ENCODE results near the gene CORIN.

Gene CORIN

GRCh38 chr4:47642985-47643760 is 194.7 kb downstream of the CORIN start:
- no peak for DNase-seq (ENCODE audit: low read depth)

GRCh38 chr4:47642191-47642830 is 195.6 kb downstream of the CORIN start:
- no peak for DNase-seq (ENCODE audit: low read depth)

- DNase-seq (ENCODE audit: low read depth) = no peak
Observed at GRCh38 chr4:47641755-47642154, 196.1 kb downstream of the CORIN start.

GRCh38 chr4:47640911-47641310 is 197.0 kb downstream of the CORIN start:
- DNase-seq (ENCODE audit: low read depth) = no peak

GRCh38 chr4:47639531-47639930 is 198.3 kb downstream of the CORIN start:
- no peak for DNase-seq (ENCODE audit: low read depth)

GRCh38 chr4:47631161-47631560 is 206.7 kb downstream of the CORIN start:
- no peak for DNase-seq (ENCODE audit: low read depth)

GRCh38 chr4:47624031-47624441 is 213.8 kb downstream of the CORIN start:
- no peak for DNase-seq (ENCODE audit: low read depth)

- DNase-seq (ENCODE audit: low read depth) = no peak
Observed at GRCh38 chr4:47621181-47621580, 216.7 kb downstream of the CORIN start.

- DNase-seq (ENCODE audit: low read depth) = no peak
Observed at GRCh38 chr4:47619691-47620090, 218.2 kb downstream of the CORIN start.

GRCh38 chr4:47617607-47618006 is 220.3 kb downstream of the CORIN start:
- DNase-seq (ENCODE audit: low read depth) = no peak

GRCh38 chr4:47615385-47615784 is 222.5 kb downstream of the CORIN start:
- no peak for DNase-seq (ENCODE audit: low read depth)

GRCh38 chr4:47612116-47613023 is 225.5 kb downstream of the CORIN start:
- DNase-seq (ENCODE audit: low read depth) = no peak

GRCh38 chr4:47606482-47606881 is 231.4 kb downstream of the CORIN start:
- DNase-seq (ENCODE audit: low read depth) = no peak

GRCh38 chr4:47598896-47599295 is 239.0 kb downstream of the CORIN start:
- DNase-seq (ENCODE audit: low read depth) = no peak

- no peak for DNase-seq (ENCODE audit: low read depth)
Observed at GRCh38 chr4:47598320-47598719, 239.5 kb downstream of the CORIN start.

- no peak for DNase-seq (ENCODE audit: low read depth)
Observed at GRCh38 chr4:47597696-47598095, 240.2 kb downstream of the CORIN start.

- no peak for DNase-seq (ENCODE audit: low read depth)
Observed at GRCh38 chr4:47590325-47590724, 247.5 kb downstream of the CORIN start.

- no peak for DNase-seq (ENCODE audit: low read depth)
Observed at GRCh38 chr4:47579235-47579634, 258.6 kb downstream of the CORIN start.

GRCh38 chr4:47577779-47578553 is 259.9 kb downstream of the CORIN start:
- DNase-seq (ENCODE audit: low read depth) = no peak

- no peak for DNase-seq (ENCODE audit: low read depth)
Observed at GRCh38 chr4:47572981-47573380, 264.9 kb downstream of the CORIN start.

GRCh38 chr4:47570816-47571215 is 267.1 kb downstream of the CORIN start:
- DNase-seq (ENCODE audit: low read depth) = no peak

- DNase-seq (ENCODE audit: low read depth) = no peak
Observed at GRCh38 chr4:47567511-47567910, 270.4 kb downstream of the CORIN start.
